Measurements from ENCODE around the gene MED13L. TPM values are rescaled to one million over a fixed set of nuclear protein-coding genes. Genes with fewer than 3 reads are reported as not detected.

Gene MED13L
- total and polyA plus RNA-seq, 12 donors, result 8.8 to 106 (median 73.8) TPM

- H3K9me3 ChIP-seq (replicated peaks in 1 of 3), result no peaks in the 10 kb centered on the region
- peaks cover 0 to 55% of the 10 kb centered on the region in 2 donors for H3K36me3 ChIP-seq (replicated peaks in 1 of 2)
- DNase-seq, result no peak
- H3K4me1 ChIP-seq (replicated peaks in 1 of 2), result no peaks in the 10 kb centered on the region
- H3K4me3 ChIP-seq, result no peak overlapping the region
- no peaks in the 10 kb centered on the region for H3K27me3 ChIP-seq
- 85 to 97% (median 92%) methylated on average over 2 of the region's 2 CpGs for WGBS, 4 donors
- TF ChIP-seq POLR2A (IDR thresholded peaks at IDR 0.05), result no peak
- TF ChIP-seq CTCF (IDR thresholded peaks at IDR 0.05), result no peak
- intact Hi-C loops (cut with DNase I), result no loop called here
- H3K27ac ChIP-seq, result no peak overlapping the region
These were observed 271.4 kb downstream of the MED13L start for GRCh38 chr12:116006141-116006540.

GRCh38 chr12:116002890-116003536 lies 274.5 kb downstream of the MED13L start:
- peaks cover 0 to 40% of the 10 kb centered on the region in 2 donors for H3K36me3 ChIP-seq (replicated peaks in 1 of 2)
- intact Hi-C loops (cut with DNase I), result no loop called here
- 92 to 97% (median 95%) methylated on average over 6 of the region's 6 CpGs for WGBS, 4 donors
- H3K4me1 ChIP-seq (replicated peaks in 1 of 2), result peaks cover 0 to 17% of the 10 kb centered on the region in 2 donors
- no peak for DNase-seq
- no peak overlapping the region for H3K27ac ChIP-seq
- H3K4me3 ChIP-seq, result no peak overlapping the region
- H3K27me3 ChIP-seq, result no peaks in the 10 kb centered on the region
- no peaks in the 10 kb centered on the region for H3K9me3 ChIP-seq (replicated peaks in 1 of 3)
- no peak for TF ChIP-seq CTCF (IDR thresholded peaks at IDR 0.05)
- no peak for TF ChIP-seq POLR2A (IDR thresholded peaks at IDR 0.05)

- Histone ChIP-seq H3K36me3 (replicated peaks in 1 of 2) (peaks cover 0 to 37% of the 10 kb centered on the region in 2 donors), H3K27me3 (no peaks in the 10 kb centered on the region), H3K9me3 (replicated peaks in 1 of 3) (no peaks in the 10 kb centered on the region), H3K4me1 (replicated peaks in 1 of 2) (peaks cover 0 to 20% of the 10 kb centered on the region in 2 donors), H3K4me3 (no peak overlapping the region), H3K27ac (no peak overlapping the region)
- WGBS, 4 donors, result 89 to 93% (median 92%) methylated on average over 5 of the region's 5 CpGs
- intact Hi-C loops (cut with DNase I), result no loop called here
- TF ChIP-seq CTCF (IDR thresholded peaks at IDR 0.05) (no peak), POLR2A (IDR thresholded peaks at IDR 0.05) (no peak)
- no peak for DNase-seq
These were observed 277.2 kb downstream of the MED13L start for GRCh38 chr12:116000252-116000651.

GRCh38 chr12:115999582-115999981 lies 277.9 kb downstream of the MED13L start:
- no peak for TF ChIP-seq POLR2A (IDR thresholded peaks at IDR 0.05)
- TF ChIP-seq CTCF (IDR thresholded peaks at IDR 0.05), result no peak
- Histone ChIP-seq H3K4me1 (replicated peaks in 1 of 2) (peaks cover 0 to 20% of the 10 kb centered on the region in 2 donors), H3K36me3 (replicated peaks in 1 of 2) (peaks cover 0 to 40% of the 10 kb centered on the region in 2 donors), H3K4me3 (no peak overlapping the region), H3K9me3 (replicated peaks in 1 of 3) (no peaks in the 10 kb centered on the region), H3K27ac (no peak overlapping the region), H3K27me3 (no peaks in the 10 kb centered on the region)
- 81 to 87% (median 84%) methylated on average over 2 of the region's 2 CpGs for WGBS, 4 donors
- DNase-seq, result no peak
- intact Hi-C loops (cut with DNase I), result loop anchor here (5.0 to 10.0 kb wide), 2 partner anchors 598 to 605 kb away; no protein-coding TSS in a partner anchor
